GM21381 (cell line): ENCODE results near the gene EPB41.
"Not testable (repeated sequence)": the region's sequence is repeated elsewhere in the genome, so short reads cannot be mapped to it uniquely, and the experiment has no call there.

Experiments used
- ATAC-seq: cut with Tn5 transposase; IDR thresholded peaks from one replicate; pipeline ENCODE4 v1.9.1; 2021; ENCODE audit warnings: mild to moderate bottlenecking, moderate library complexity; ENCODE audit not compliant: unreplicated experiment

Gene EPB41

GRCh38 chr1:29043274-29043965 is 129.1 kb downstream of the EPB41 start:
- ATAC-seq, result no peak

GRCh38 chr1:29044010-29044409 is 129.6 kb downstream of the EPB41 start:
- no peak for ATAC-seq

GRCh38 chr1:29045663-29046062 is 131.3 kb downstream of the EPB41 start:
- ATAC-seq, result not testable (repeated sequence)

GRCh38 chr1:29047142-29047541 is 132.8 kb downstream of the EPB41 start:
- no peak for ATAC-seq

- no peak for ATAC-seq
Measured at GRCh38 chr1:29050166-29050565, 135.8 kb downstream of the EPB41 start.

- ATAC-seq, result no peak
Measured at GRCh38 chr1:29052100-29052499, 137.7 kb downstream of the EPB41 start.

- no peak for ATAC-seq
Measured at GRCh38 chr1:29052941-29053340, 138.6 kb downstream of the EPB41 start.

GRCh38 chr1:29055160-29055559 is 140.8 kb downstream of the EPB41 start:
- ATAC-seq, result no peak

- no peak for ATAC-seq
Measured at GRCh38 chr1:29056256-29056655, 141.9 kb downstream of the EPB41 start.

GRCh38 chr1:29057700-29058099 is 143.3 kb downstream of the EPB41 start:
- ATAC-seq, result no peak

- no peak for ATAC-seq
Measured at GRCh38 chr1:29062157-29062942, 148.0 kb downstream of the EPB41 start.

- no peak for ATAC-seq
Measured at GRCh38 chr1:29064064-29064463, 149.7 kb downstream of the EPB41 start.

GRCh38 chr1:29077155-29077554 is 162.8 kb downstream of the EPB41 start:
- ATAC-seq, result no peak

- ATAC-seq, result not testable (repeated sequence)
Measured at GRCh38 chr1:29079916-29080629, 165.7 kb downstream of the EPB41 start.

GRCh38 chr1:29081201-29081600 is 166.8 kb downstream of the EPB41 start:
- no peak for ATAC-seq

- no peak for ATAC-seq
Measured at GRCh38 chr1:29082519-29082918, 168.2 kb downstream of the EPB41 start.

GRCh38 chr1:29083317-29084195 is 169.2 kb downstream of the EPB41 start:
- ATAC-seq, result no peak

- no peak for ATAC-seq
Measured at GRCh38 chr1:29084196-29084521, 169.8 kb downstream of the EPB41 start.

- no peak for ATAC-seq
Measured at GRCh38 chr1:29090937-29091618, 176.7 kb downstream of the EPB41 start.

- ATAC-seq, result not testable (repeated sequence)
Measured at GRCh38 chr1:29092704-29093103, 178.3 kb downstream of the EPB41 start.
